ENCODE results near the gene USP12. TPM values are rescaled to one million over a fixed set of nuclear protein-coding genes. Genes with fewer than 3 reads are reported as not detected.
"Not testable (repeated sequence)": the region's sequence is repeated elsewhere in the genome, so short reads cannot be mapped to it uniquely, and the experiment has no call there.

Gene USP12
- total RNA-seq, 1 donor from 2014 or later, result 19.1 TPM

GRCh38 chr13:27192973-27193372 is 21.4 kb upstream of the USP12 start:
- H3K4me3 Mint-ChIP-seq, result no peak overlapping the region
- H3K27me3 Mint-ChIP-seq, result peaks cover 14% of the 10 kb centered on the region
- H3K4me1 Mint-ChIP-seq (ENCODE audit: unreplicated experiment), result peaks cover 7% of the 10 kb centered on the region
- no peaks in the 10 kb centered on the region for H3K36me3 Mint-ChIP-seq
- H3K9me3 Mint-ChIP-seq, result no peaks in the 10 kb centered on the region
- TF ChIP-seq CTCF (conservative IDR thresholded peaks at IDR 0.05), result no peak
- H3K27ac Mint-ChIP-seq, result no peak overlapping the region
- no peak for DNase-seq (ENCODE audit: extremely low spot score, unreplicated experiment)

GRCh38 chr13:27192367-27192766 is 20.8 kb upstream of the USP12 start:
- not testable (repeated sequence) for H3K27ac Mint-ChIP-seq; H3K9me3 Mint-ChIP-seq; H3K4me3 Mint-ChIP-seq; H3K36me3 Mint-ChIP-seq; H3K4me1 Mint-ChIP-seq (ENCODE audit: unreplicated experiment); DNase-seq (ENCODE audit: extremely low spot score, unreplicated experiment)
- peaks cover 14% of the 10 kb centered on the region for H3K27me3 Mint-ChIP-seq

GRCh38 chr13:27189192-27189591 is 17.6 kb upstream of the USP12 start:
- no peak for TF ChIP-seq CTCF (conservative IDR thresholded peaks at IDR 0.05)
- no peak overlapping the region for H3K4me3 Mint-ChIP-seq
- H3K4me1 Mint-ChIP-seq (ENCODE audit: unreplicated experiment), result no peaks in the 10 kb centered on the region
- H3K36me3 Mint-ChIP-seq, result no peaks in the 10 kb centered on the region
- no peak for DNase-seq (ENCODE audit: extremely low spot score, unreplicated experiment)
- H3K27ac Mint-ChIP-seq, result no peak overlapping the region
- H3K9me3 Mint-ChIP-seq, result no peaks in the 10 kb centered on the region
- H3K27me3 Mint-ChIP-seq, result no peaks in the 10 kb centered on the region

GRCh38 chr13:27188239-27188638 is 16.6 kb upstream of the USP12 start:
- no peak overlapping the region for H3K4me3 Mint-ChIP-seq
- TF ChIP-seq CTCF (conservative IDR thresholded peaks at IDR 0.05), result no peak
- no peaks in the 10 kb centered on the region for H3K4me1 Mint-ChIP-seq (ENCODE audit: unreplicated experiment)
- no peak for DNase-seq (ENCODE audit: extremely low spot score, unreplicated experiment)
- H3K27ac Mint-ChIP-seq, result no peak overlapping the region
- H3K9me3 Mint-ChIP-seq, result no peaks in the 10 kb centered on the region
- H3K36me3 Mint-ChIP-seq, result no peaks in the 10 kb centered on the region
- no peaks in the 10 kb centered on the region for H3K27me3 Mint-ChIP-seq

- Mint-ChIP-seq H3K36me3 (no peaks in the 10 kb centered on the region), H3K27ac (no peak overlapping the region), H3K27me3 (no peaks in the 10 kb centered on the region), H3K9me3 (no peaks in the 10 kb centered on the region), H3K4me3 (no peak overlapping the region), H3K4me1 (ENCODE audit: unreplicated experiment) (no peaks in the 10 kb centered on the region)
- DNase-seq (ENCODE audit: extremely low spot score, unreplicated experiment), result no peak
- TF ChIP-seq CTCF (conservative IDR thresholded peaks at IDR 0.05), result no peak
Measured at GRCh38 chr13:27186295-27186694, 14.7 kb upstream of the USP12 start.

GRCh38 chr13:27183561-27184147 is 12.0 kb upstream of the USP12 start:
- TF ChIP-seq CTCF (conservative IDR thresholded peaks at IDR 0.05), result no peak
- Mint-ChIP-seq H3K4me3 (no peak overlapping the region), H3K9me3 (no peaks in the 10 kb centered on the region), H3K4me1 (ENCODE audit: unreplicated experiment) (no peaks in the 10 kb centered on the region), H3K27me3 (peaks cover 6% of the 10 kb centered on the region), H3K36me3 (no peaks in the 10 kb centered on the region), H3K27ac (no peak overlapping the region)
- DNase-seq (ENCODE audit: extremely low spot score, unreplicated experiment), result no peak
